ENCODE results near the gene BAZ2A.
A peak's percentile ranks its signal among the peaks of the same experiment; 100 is the strongest.
"Not testable (repeated sequence)": the region's sequence is repeated elsewhere in the genome, so short reads cannot be mapped to it uniquely, and the experiment has no call there.

The BAZ2A gene

DNA sequence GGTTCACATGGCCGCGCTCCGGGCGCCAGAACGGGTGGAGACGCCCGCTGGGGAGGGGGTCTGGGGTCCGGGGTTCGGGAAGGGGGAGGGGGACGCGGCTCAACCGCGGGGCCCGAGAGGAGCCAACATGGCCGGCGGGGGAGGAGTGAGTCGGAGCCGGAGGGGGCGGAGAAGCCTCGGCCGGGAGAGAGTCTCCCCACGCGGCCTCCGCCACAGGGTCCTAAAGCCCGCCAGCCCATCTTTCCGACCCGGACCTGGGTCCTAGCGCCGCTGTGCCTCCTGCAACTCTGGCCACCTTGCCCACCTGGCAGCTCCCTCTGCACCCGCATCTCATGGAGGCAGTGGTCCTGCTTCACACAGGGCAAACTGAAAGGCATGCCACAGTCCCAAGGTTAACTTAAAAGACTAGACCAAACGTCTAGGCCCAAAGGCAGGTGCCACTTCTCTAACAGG is at the start of gene BAZ2A:
Gene BAZ2A, minus strand, starts transcription at position 147 of the 453 bp plus-strand sequence. CDS start 12,796 bp downstream, outside the sequence.
- peak; percentile 89 for DNase-seq

- DNase-seq: no peak
Measured at GRCh38 chr12:56678852-56679251, 48.7 kb upstream of the BAZ2A start.

- DNase-seq: no peak
Measured at GRCh38 chr12:56677680-56678079, 47.6 kb upstream of the BAZ2A start.

GRCh38 chr12:56676851-56677580 is 46.9 kb upstream of the BAZ2A start:
- no peak for DNase-seq

- no peak for DNase-seq
Measured at GRCh38 chr12:56671608-56672007, 41.5 kb upstream of the BAZ2A start.

- DNase-seq: no peak
Measured at GRCh38 chr12:56670836-56671235, 40.7 kb upstream of the BAZ2A start.

DNA sequence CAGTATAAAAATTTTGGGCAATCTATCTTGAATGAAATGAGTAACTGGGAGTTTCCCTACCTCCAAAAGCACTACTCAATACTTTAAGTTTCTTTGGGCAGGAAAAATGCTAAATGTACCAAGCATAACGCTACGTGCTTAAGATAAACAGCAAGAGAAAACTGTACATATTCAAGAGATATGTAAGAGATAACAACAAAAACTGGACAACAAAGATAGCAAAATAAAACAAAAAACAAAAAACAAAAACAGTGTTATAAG is 38.0 kb upstream of the BAZ2A start:
- DNase-seq: no peak

DNA sequence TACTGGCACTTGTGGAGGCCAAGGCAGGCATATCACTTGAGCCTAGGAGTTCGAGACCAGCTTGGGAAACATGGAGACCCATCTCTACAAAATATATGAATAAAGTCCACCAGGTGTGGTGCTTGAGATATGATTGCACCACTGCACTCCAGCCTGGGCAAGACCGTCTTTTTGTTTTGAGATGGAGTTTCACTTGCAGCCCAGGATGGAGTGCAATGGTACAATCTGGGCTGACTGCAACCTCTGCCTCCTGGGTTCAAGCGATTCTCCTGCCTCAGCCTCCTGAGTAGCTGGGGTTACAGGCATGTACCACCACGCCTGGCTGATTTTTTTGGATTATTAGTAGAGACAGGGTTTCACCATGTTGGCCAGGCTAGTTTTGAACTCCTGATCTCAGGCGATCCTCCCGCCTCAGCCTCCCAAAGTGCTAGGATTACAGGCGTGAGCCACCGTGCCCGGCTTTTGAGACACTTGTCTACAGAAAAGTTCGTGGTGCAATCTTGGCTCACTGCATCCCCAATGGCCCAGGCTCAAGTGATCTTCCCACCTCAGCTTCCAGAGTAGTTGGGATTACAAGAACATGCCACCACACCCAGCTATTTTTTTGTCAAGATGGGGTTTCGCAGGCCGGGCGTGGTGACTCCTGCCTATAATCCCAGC is 32.0 kb upstream of the BAZ2A start:
- no peak for DNase-seq

DNA sequence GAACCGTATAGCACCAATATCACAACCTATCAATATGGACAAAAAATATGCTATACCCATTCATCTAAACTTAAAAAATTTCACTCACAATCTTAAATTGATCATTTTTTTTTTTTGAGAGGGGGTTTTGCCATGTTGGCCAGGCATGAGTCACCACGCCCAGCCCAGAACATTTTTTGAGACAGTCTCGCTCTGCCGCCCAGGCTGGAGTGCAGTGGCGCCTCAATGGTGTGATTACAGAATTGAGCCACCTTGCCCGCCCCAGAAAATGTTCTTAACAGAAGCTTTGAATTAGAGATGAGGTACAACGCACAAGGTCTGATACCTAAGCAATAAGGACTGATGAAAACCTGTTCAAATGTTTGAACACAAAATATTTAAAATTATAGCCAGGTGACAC is 31.4 kb upstream of the BAZ2A start:
- DNase-seq: no peak

GRCh38 chr12:56658921-56659320 is 28.8 kb upstream of the BAZ2A start:
- DNase-seq: no peak

GRCh38 chr12:56657416-56658379 is 27.6 kb upstream of the BAZ2A start:
- no peak for DNase-seq

DNA sequence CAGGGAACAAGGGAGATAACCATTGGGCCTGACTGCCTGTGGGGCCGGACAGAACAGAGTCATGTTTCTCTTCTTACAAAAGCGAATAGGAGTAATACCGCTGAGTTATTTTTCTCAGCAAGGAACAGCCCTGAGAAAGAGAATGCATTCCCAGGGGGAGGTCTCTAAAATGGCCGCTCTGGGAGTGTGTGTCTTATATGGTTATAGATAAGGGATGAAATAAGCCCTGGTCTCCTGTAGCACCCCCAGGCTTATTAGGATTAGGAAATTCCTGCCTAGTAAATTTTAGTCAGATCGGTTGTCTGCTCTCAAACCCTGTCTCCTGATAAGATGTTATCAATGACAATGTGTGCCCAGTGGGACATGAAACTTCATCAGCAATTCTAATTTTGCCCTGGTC is 23.7 kb upstream of the BAZ2A start:
- DNase-seq: not testable (repeated sequence)

- DNase-seq: not testable (repeated sequence)
Measured at GRCh38 chr12:56648023-56648422, 17.9 kb upstream of the BAZ2A start.

GRCh38 chr12:56645717-56646446 is 15.8 kb upstream of the BAZ2A start, which contains the start of gene ATP5F1B:
ATP5F1B (minus strand) TSS chr12:56645984; CDS start chr12:56645963, 21 bp downstream.
- peak; percentile 91 for DNase-seq

DNA sequence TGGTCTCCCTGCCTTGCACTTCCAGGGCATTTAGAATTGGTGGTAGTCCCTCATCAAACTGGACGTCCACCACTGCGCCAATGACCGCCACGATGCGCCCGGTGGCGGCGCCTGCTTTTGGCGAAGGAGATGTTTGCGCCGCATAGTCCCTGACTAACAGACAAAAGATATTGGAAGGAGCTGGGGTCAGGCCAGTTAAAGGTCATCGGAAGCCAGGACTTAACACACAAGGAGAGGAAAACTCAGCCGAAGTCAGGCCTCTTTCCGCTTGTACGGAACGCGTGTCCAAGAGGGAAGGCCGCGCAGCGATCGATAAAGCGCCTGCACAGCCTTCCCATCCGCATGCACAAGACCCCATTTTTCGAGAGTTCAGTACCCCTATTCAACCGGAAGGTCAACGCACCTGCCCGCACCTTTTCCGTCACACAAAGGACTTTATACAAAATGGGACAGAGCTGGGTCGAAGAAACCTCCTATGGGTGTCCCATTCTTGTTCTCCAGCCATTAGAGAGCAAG is 15.1 kb upstream of the BAZ2A start:
- no peak for DNase-seq

- DNase-seq: no peak
Measured at GRCh38 chr12:56644654-56645053, 14.5 kb upstream of the BAZ2A start.

GRCh38 chr12:56641219-56641618 is 11.1 kb upstream of the BAZ2A start:
- no peak for DNase-seq

DNA sequence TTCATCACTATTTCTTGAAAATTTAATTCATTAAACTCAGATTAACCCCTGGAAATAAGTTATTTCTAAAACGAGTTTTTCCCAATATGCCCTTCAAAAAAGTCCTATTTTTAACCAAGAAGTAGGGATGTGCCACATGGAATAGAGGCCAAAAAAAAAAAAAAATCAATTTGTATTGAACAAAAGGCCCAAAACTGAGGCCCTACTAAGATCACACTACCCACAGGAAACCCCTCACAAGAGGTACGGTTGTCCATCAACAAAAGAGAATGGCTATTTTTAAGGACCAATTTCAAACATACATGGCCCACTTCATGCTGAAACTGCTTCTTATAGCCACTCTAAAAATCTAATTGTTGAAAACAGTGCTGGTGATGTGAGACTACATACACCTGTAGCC is 7.5 kb upstream of the BAZ2A start:
- DNase-seq: no peak

GRCh38 chr12:56636675-56637540 is 6.8 kb upstream of the BAZ2A start:
- peak; percentile 84 for DNase-seq

DNA sequence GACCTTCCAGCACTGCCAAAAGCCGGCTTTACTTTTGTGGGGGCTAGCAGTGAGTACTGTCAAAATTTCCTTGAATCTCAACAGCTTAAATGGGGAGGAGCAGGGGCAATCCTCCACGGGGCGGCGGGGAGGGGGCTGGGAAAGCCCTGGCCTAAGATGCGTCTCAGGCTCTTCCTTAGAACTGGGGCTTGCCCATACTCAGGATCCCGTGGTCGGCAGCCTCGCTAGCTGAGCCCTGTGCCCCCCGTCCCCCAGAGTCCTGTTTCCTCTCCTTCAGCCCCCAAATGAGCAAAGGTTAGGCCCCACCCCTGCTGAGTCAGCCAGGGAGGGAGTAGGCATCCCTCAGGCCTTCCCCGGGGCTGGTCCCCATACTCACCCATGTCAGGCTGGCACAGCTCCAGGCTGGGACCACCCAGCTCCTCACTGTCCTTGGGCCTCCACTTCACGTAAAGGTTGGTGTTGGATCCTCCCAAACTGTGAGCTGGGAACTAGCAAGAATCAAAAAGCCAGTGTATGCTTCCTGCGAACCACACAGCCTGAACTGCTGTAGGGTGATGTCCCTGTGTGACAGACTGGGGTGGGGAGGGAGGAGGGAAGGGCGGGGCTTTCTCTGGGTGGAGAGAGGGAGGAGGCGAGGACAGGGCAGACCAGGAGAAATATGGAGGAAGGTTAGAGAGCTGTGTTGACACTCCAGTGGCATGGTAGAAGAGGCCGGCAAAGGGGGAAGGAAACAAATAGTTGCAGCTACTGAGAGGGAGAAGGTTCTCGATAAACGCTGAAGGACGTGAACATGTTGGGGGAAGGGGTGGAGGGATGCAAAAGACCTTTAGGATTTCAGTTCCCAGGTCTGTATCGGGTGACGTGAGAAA is 5.9 kb upstream of the BAZ2A start:
- peak; percentile 82 for DNase-seq
